ENCODE data around the gene HARS1. TPM values are rescaled to one million over a fixed set of nuclear protein-coding genes. Genes with fewer than 3 reads are reported as not detected.

Gene HARS1
- total RNA-seq, 1 donor from 2014 or later: 84.0 TPM

DNA sequence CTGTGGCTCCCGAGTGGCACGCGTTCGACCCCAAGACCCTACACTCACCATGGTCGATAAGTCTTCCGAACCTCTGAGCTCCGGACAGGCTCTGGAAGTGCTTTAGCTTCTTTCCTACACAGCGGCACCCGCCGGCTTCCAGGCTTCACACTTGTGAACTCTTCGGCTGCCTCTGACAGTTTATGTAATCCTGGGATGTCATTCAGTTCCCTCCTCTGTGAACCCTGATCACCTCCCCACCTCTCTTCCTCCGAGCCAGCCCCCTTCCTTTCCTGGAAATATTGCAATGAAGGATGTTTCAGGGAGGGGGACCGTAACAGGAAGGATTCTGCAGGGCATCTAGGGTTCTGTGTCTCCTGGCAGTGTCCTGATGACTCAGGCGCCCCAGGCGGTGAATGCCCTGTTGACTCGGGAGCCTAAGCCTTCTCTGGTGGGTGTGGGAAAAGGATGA lies 58.1 kb downstream of the HARS1 start, which contains the start of gene CD14:
TSS of gene CD14 (minus strand) at position 155 of the 451 bp plus-strand sequence. CDS start at position 51, 104 bp downstream.
- H3K27me3 Mint-ChIP-seq: peaks cover 14% of the 10 kb centered on the region
- intact Hi-C loops (cut with micrococcal nuclease): loop anchor here (2.0 kb wide), 1 partner anchor 14 kb away; the partner anchor contains the start of genes IK and NDUFA2
- CTCF ChIA-PET: interaction anchor here (0.6 kb wide), 1 partner anchor 229 kb away, joined by 3 read pairs; no protein-coding TSS in a partner anchor
- H3K4me3 Mint-ChIP-seq: peak within 1 kb of the TSS; percentile 87
- no peaks in the 10 kb centered on the region for H3K36me3 Mint-ChIP-seq (ENCODE audit: low read depth)
- DNase-seq: no peak
- no peaks in the 10 kb centered on the region for H3K9me3 Mint-ChIP-seq
- POLR2A ChIA-PET: interaction anchor here (1.1 to 1.4 kb wide), 2 partner anchors 58 to 231 kb away, joined by 3 to 7 read pairs; partner anchors contain the start of genes ANKHD1, HARS1 and HARS2
- ATAC-seq (ENCODE audit: low read depth): no peak
- TF ChIP-seq, protein P1, sequence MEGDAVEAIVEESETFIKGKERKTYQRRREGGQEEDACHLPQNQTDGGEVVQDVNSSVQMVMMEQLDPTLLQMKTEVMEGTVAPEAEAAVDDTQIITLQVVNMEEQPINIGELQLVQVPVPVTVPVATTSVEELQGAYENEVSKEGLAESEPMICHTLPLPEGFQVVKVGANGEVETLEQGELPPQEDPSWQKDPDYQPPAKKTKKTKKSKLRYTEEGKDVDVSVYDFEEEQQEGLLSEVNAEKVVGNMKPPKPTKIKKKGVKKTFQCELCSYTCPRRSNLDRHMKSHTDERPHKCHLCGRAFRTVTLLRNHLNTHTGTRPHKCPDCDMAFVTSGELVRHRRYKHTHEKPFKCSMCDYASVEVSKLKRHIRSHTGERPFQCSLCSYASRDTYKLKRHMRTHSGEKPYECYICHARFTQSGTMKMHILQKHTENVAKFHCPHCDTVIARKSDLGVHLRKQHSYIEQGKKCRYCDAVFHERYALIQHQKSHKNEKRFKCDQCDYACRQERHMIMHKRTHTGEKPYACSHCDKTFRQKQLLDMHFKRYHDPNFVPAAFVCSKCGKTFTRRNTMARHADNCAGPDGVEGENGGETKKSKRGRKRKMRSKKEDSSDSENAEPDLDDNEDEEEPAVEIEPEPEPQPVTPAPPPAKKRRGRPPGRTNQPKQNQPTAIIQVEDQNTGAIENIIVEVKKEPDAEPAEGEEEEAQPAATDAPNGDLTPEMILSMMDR (IDR thresholded peaks at IDR 0.05): no peak
- no peak within 1 kb of the TSS for H3K27ac Mint-ChIP-seq
- peaks cover 33% of the 10 kb centered on the region for H3K4me1 Mint-ChIP-seq

DNA sequence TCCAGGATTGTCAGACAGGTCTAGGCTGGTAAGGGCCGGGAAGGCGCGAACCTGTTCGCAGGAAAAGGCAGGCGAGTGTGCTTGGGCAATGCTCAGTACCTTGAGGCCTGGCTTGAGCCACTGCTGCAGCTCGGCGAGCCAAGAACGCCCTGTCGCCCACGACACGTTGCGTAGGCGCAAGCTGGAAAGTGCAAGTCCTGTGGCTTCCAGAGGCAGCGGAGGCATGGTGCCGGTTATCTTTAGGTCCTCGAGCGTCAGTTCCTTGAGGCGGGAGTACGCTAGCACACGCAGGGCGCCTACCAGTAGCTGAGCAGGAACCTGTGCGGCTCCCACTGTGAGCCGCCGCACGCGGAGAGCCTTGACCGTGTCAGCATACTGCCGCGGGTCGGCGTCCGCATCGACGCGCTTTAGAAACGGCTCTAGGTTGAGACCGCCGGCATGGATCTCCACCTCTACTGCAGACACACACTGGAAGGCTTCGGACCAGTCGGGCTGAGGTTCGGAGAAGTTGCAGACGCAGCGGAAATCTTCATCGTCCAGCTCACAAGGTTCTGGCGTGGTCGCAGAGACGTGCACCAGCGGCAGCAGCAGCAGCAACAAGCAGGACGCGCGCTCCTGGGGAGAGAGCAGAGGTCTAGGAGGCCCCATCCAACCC lies 58.7 kb downstream of the HARS1 start:
- POLR2A ChIA-PET: interaction anchor here (1.1 to 1.4 kb wide), 2 partner anchors 59 to 230 kb away, joined by 3 to 7 read pairs; partner anchors contain the start of genes ANKHD1, HARS1 and HARS2
- Mint-ChIP-seq H3K9me3 (no peaks in the 10 kb centered on the region), H3K27me3 (peaks cover 17% of the 10 kb centered on the region), H3K4me3 (peak overlapping the region; percentile 87), H3K27ac (no peak overlapping the region), H3K36me3 (ENCODE audit: low read depth) (no peaks in the 10 kb centered on the region), H3K4me1 (peaks cover 33% of the 10 kb centered on the region)
- peak; percentile 77 for ATAC-seq (ENCODE audit: low read depth)
- TF ChIP-seq, protein P1 (IDR thresholded peaks at IDR 0.05): no peak
- intact Hi-C loops (cut with micrococcal nuclease): loop anchor here (2.0 kb wide), 1 partner anchor 14 kb away; the partner anchor contains the start of genes IK and NDUFA2
- DNase-seq: peak; percentile 43
- CTCF ChIA-PET: interaction anchor here (0.6 kb wide), 1 partner anchor 229 kb away, joined by 3 read pairs; no protein-coding TSS in a partner anchor

DNA sequence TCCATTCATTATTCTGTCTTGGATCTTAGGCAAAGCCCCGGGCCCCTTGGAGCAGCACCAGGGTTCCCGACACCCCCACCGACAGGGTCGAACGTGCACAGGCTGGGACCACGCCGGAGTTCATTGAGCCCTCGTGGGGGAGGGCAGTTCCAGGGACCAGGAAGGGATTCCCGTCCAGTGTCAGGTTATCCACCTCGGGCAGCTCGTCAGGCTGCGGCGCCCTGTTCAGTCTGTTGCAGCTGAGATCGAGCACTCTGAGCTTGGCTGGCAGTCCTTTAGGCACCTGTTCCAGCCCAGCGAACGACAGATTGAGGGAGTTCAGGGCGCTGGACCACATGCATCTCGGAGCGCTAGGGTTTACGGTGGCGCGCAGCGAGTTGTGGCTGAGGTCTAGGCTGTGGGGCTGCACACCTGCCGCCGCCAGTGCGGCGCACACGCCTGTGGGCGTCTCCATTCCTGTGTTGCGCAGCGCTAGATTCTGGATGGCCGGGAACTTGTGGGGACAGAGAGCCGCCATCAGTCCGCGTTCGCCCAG lies 59.3 kb downstream of the HARS1 start:
- H3K9me3 Mint-ChIP-seq: no peaks in the 10 kb centered on the region
- DNase-seq: no peak

DNA sequence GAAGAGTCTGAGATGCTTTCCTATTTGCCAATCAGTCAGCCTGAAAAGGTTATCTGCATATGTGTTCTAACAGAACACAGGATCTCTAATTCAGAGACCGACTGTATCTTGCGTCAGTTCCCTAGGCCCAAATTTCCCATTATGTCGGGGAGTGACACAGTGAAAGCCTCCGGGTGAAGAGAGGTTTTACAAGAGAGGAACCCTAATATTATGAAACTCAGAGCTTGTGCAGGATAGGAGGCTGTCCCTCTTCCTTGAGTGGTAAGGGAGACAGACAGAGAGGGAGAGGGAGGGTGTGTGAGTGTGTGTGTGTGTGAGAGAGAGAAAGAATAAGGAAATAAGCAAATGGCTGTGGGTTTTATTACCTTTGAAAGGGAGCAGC lies 60.1 kb downstream of the HARS1 start:
- Mint-ChIP-seq H3K4me1 (peaks cover 33% of the 10 kb centered on the region), H3K27ac (no peak overlapping the region), H3K27me3 (peaks cover 18% of the 10 kb centered on the region), H3K4me3 (peak overlapping the region; percentile 87), H3K9me3 (no peaks in the 10 kb centered on the region), H3K36me3 (ENCODE audit: low read depth) (no peaks in the 10 kb centered on the region)
- TF ChIP-seq, protein P1 (IDR thresholded peaks at IDR 0.05): no peak
- DNase-seq: no peak
- no peak for ATAC-seq (ENCODE audit: low read depth)
- intact Hi-C loops (cut with micrococcal nuclease): no loop called here
- ChIA-PET CTCF (no interaction called here), POLR2A (no interaction called here)

More for the DNA sequence above, 59.3 kb downstream of the HARS1 start:
- TF ChIP-seq, protein P1 (IDR thresholded peaks at IDR 0.05): no peak
- Mint-ChIP-seq H3K27ac (no peak overlapping the region), H3K4me3 (peak overlapping the region; percentile 87), H3K27me3 (peaks cover 18% of the 10 kb centered on the region), H3K36me3 (ENCODE audit: low read depth) (no peaks in the 10 kb centered on the region), H3K4me1 (peaks cover 33% of the 10 kb centered on the region)
- ChIA-PET POLR2A (interaction anchor here (0.6 to 1.4 kb wide), 3 partner anchors 59 to 519 kb away, joined by 3 to 7 read pairs (median 3); partner anchors contain the start of genes ANKHD1, HARS1 and HARS2), CTCF (no interaction called here)
- intact Hi-C loops (cut with micrococcal nuclease): loop anchor here (2.0 kb wide), 1 partner anchor 15 kb away; the partner anchor contains the start of genes IK and NDUFA2
- peak; percentile 48 for ATAC-seq (ENCODE audit: low read depth)
